Kidney (tissue), 14 donors: ENCODE results near the gene ALPL. TPM values are rescaled to one million over a fixed set of nuclear protein-coding genes. Genes with fewer than 3 reads are reported as not detected.

Experiments
- DNase-seq, 5 donors: peaks; one replicate each; pipeline ENCODE4 v3.0.0-alpha.2; 2013 to 2020
- FAIRE-seq: peaks from 2 replicates; lab custom pipeline; 2012; peaks lifted over from hg19 to GRCh38; lab: Jason Lieb, UNC
- H3K27ac ChIP-seq, 2 donors: one replicate each; pipeline ENCODE4 v1.7.0; 2013; ENCODE audit warnings: low read depth in 2 of 2, low read length in 2 of 2, inconsistent platforms in 1 of 2
- H3K27me3 ChIP-seq: one replicate; pipeline ENCODE4 v1.7.1; 2013; ENCODE audit warnings: low read length, inconsistent platforms; ENCODE audit not compliant: control insufficient read depth, insufficient read depth
- H3K36me3 ChIP-seq, 3 donors: one replicate each; pipeline versions ENCODE4 v1.7.0 to v1.7.1; 2013; ENCODE audit warnings: low read length in 3 of 3, control low read depth in 1 of 3, inconsistent platforms in 1 of 3; ENCODE audit not compliant: insufficient read depth in 3 of 3, control insufficient read depth in 2 of 3
- H3K4me1 ChIP-seq, 3 donors: one replicate each; pipeline versions ENCODE4 v1.7.0 to v1.7.1; 2013; ENCODE audit warnings: low read length in 3 of 3, inconsistent platforms in 1 of 3, low read depth in 1 of 3; ENCODE audit not compliant: control insufficient read depth in 2 of 3, insufficient read depth in 2 of 3
- H3K4me3 ChIP-seq, 3 donors: one replicate each; pipeline versions ENCODE4 v1.7.0 to v1.8.1; 2013; ENCODE audit warnings: low read length in 3 of 3, control low read depth in 1 of 3, inconsistent platforms in 1 of 3
- H3K9ac ChIP-seq, 3 donors: one replicate each; pipeline versions ENCODE4 v1.7.0 to v1.7.1; 2013; ENCODE audit warnings: low read length in 3 of 3, control low read depth in 1 of 3, inconsistent platforms in 1 of 3
- H3K9me3 ChIP-seq, 3 donors: one replicate each; pipeline versions ENCODE4 v1.7.0 to v1.7.1; 2013; ENCODE audit warnings: low read length in 3 of 3, control low read depth in 1 of 3, inconsistent platforms in 1 of 3; ENCODE audit not compliant: control insufficient read depth in 2 of 3, insufficient read depth in 1 of 3
- intact Hi-C: fragments of 100-400 bp; cut with DNase I; formaldehyde crosslinking; loops from one replicate; pipeline ENCODE4 v1.11.1; 2022
- polyA plus RNA-seq: library from polyadenylated mRNA; stranded (reverse); fragments of 350-450 nt; fragmentation: Illumina TruSeq; extraction: RNeasy Lipid Tissue Mini Kit (QIAGEN cat#74804); gene quantifications from one replicate; pipeline ENCODE4 v1.2.3, GENCODE V29; 2014; ENCODE audit warnings: low read depth, low replicate concordance; ENCODE audit not compliant: insufficient read depth
- total RNA-seq: library from RNA; stranded (reverse); fragmentation: NEBNext Ultra II Directional; extraction: Animal tissue kit (Norgen Biotek cat#: 25700); gene quantifications from one replicate; pipeline ENCODE4 v1.2.1, GENCODE V29; 2021
- TF ChIP-seq, protein P1 (sequence below): IDR thresholded peaks from 3 replicates; pipeline ENCODE4 v1.5.1; 2012; ENCODE audit warnings: mild to moderate bottlenecking, moderate library complexity, borderline replicate concordance; ENCODE audit not compliant: insufficient read depth; ENCODE audit errors: extremely low read depth
- donor health status: control.
- donor health status: control.
- donor health status: control.
- donor health status: control.
- donor health status: control.
- donor health status: DM: yes; HTN: yes; CAD: no.
- donor health status: Normal renal cell carcinoma (clear cell type).

The ALPL gene
- total and polyA plus RNA-seq, 2 donors from 2014 or later: 8.4 to 133 TPM

DNA sequence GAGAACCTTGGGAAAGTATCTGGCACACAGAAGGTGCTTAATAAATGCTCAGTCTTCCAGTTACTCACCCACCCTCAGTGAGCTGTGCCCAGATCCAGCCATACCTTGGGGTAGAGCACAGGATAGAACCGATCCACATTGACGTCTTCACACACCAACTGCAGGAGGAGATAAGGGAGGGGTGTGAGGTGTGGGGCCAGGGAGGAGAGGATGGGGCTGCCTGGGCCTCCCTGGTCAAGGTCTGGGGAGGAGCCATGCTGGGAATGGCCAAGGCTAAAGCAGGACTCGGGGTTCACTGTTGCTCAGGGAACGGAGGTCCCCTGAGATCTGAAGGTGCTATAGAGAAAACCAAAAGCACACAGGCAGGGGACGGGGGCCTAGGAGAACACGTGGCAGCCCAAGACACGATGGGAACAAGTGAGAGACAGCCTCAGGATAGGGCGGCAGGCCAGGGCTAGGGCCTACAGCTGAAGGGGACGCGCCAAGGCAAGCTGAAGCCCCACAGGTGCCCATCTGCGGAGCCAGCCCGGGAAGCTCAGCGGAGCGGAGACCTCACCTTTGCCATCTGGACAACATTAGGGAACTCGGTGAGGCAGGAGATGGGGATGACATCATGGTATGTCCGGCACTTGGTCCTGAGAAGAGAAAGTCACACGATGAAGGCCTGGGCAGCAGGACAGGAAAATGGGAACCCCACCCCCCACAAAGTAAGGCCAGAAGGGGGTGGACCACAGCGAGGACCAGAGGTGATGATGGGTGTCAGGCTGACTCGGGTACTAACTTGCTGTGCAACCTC is 104.0 kb downstream of the ALPL start:
- peaks cover 0 to 43% (median 12%) of the 10 kb centered on the region in 3 donors for H3K36me3 ChIP-seq

DNA sequence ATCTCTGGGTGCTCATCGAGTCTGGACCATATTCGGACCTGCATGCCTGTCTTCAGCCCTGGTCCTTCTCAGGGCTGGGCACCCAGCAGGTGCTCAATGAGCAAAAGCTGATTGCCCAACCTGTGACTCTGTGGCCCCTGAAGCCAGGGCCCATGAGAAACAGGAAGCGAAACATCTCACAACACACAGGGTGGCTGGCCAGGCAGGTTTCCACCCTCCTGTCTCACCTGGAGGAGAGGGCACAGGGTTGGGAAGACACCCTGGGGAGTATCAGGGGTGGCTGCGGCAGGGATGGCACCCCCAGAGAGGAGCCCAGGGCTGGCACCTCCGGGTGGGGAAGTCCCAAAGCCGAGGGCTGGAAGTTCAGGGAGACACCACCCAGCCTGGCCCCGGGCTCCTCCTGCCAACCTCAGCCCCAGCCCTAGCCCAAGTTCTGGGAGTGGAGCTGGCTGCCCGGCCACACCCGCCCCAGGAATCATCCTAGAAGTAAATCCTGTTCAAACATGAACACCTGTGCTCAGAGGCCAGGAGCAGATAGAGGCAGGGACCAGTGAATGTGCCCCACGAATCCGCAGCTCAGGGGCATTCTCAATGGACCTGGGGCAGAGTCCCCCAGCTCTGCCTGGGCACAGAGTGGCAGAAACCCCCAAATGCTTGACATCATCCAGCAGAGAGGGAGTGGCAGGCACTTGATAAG is 105.3 kb downstream of the ALPL start:
- peaks cover 0 to 3% (median 0%) of the 10 kb centered on the region in 3 donors for H3K4me1 ChIP-seq
- FAIRE-seq: no peak
- H3K36me3 ChIP-seq: peaks cover 0 to 43% (median 12%) of the 10 kb centered on the region in 3 donors
- no peak overlapping the region for H3K9ac ChIP-seq
- intact Hi-C loops: no loop called here
- no peak overlapping the region for H3K4me3 ChIP-seq
- H3K27me3 ChIP-seq: no peaks in the 10 kb centered on the region
- no peaks in the 10 kb centered on the region for H3K9me3 ChIP-seq
- peak in 1 of 5 donors; percentile 56 for DNase-seq
- TF ChIP-seq, protein P1, sequence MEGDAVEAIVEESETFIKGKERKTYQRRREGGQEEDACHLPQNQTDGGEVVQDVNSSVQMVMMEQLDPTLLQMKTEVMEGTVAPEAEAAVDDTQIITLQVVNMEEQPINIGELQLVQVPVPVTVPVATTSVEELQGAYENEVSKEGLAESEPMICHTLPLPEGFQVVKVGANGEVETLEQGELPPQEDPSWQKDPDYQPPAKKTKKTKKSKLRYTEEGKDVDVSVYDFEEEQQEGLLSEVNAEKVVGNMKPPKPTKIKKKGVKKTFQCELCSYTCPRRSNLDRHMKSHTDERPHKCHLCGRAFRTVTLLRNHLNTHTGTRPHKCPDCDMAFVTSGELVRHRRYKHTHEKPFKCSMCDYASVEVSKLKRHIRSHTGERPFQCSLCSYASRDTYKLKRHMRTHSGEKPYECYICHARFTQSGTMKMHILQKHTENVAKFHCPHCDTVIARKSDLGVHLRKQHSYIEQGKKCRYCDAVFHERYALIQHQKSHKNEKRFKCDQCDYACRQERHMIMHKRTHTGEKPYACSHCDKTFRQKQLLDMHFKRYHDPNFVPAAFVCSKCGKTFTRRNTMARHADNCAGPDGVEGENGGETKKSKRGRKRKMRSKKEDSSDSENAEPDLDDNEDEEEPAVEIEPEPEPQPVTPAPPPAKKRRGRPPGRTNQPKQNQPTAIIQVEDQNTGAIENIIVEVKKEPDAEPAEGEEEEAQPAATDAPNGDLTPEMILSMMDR: no peak
- H3K27ac ChIP-seq: no peak overlapping the region

More for the DNA sequence above, 104.0 kb downstream of the ALPL start:
- no peaks in the 10 kb centered on the region for H3K9me3 ChIP-seq
- FAIRE-seq (no peak), DNase-seq (peak in 1 of 5 donors; percentile 52)
- no peak overlapping the region for H3K9ac ChIP-seq
- TF ChIP-seq, protein P1: no peak
- no peak overlapping the region for H3K4me3 ChIP-seq
- no peak overlapping the region for H3K27ac ChIP-seq
- intact Hi-C loops: no loop called here
- no peaks in the 10 kb centered on the region for H3K27me3 ChIP-seq
- peaks cover 0 to 3% (median 0%) of the 10 kb centered on the region in 3 donors for H3K4me1 ChIP-seq

DNA sequence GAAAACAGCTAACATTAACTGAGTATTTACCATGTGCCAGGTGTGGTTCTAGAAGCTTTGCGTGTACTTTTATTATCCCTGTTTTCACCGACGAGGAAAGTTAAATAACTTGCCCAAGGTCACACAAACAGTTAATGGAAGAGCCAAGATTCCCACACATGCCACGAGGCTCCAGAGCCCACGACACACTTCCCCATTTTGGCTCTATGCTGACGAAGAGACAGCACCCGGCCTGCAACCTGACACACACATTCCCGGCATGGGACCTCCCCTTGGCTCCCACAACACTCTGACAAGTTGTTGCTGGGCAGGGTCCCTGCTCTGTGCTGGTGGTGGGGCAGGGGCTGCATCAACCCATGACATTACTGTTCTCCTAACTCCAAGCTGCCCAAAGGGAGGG is 107.1 kb downstream of the ALPL start:
- TF ChIP-seq, protein P1: no peak
- Histone ChIP-seq H3K9me3 (no peaks in the 10 kb centered on the region), H3K27ac (no peak overlapping the region), H3K4me3 (no peak overlapping the region), H3K36me3 (peaks cover 0 to 26% (median 6%) of the 10 kb centered on the region in 3 donors), H3K27me3 (no peaks in the 10 kb centered on the region), H3K4me1 (peaks cover 0 to 3% (median 0%) of the 10 kb centered on the region in 3 donors), H3K9ac (no peak overlapping the region)
- DNase-seq (no peak), FAIRE-seq (no peak)
- intact Hi-C loops: no loop called here
